ENCODE data around the gene RAB29. TPM values are rescaled to one million over a fixed set of nuclear protein-coding genes. Genes with fewer than 3 reads are reported as not detected.

RAB29 gene
- total RNA-seq, 1 experiment from 2014 or later: 11.0 TPM

GRCh38 chr1:205812878-205813754, 37.8 kb upstream of the RAB29 start, which contains the start of gene SLC41A1 (continued):
- TF ChIP-seq ZNF263 (CRISPR knock-in tag; IDR thresholded peaks at IDR 0.05; ENCODE audit: low read depth): no peak
- no peak for TF ChIP-seq HMGA2 (CRISPR knock-in tag; IDR thresholded peaks at IDR 0.05)
- TF ChIP-seq TEAD1 (CRISPR knock-in tag; IDR thresholded peaks at IDR 0.05): no peak
- peak; percentile 87 for TF ChIP-seq NFYB (CRISPR knock-in tag; conservative IDR thresholded peaks at IDR 0.05; ENCODE audit: low read depth)
- TF ChIP-seq, protein P1, sequence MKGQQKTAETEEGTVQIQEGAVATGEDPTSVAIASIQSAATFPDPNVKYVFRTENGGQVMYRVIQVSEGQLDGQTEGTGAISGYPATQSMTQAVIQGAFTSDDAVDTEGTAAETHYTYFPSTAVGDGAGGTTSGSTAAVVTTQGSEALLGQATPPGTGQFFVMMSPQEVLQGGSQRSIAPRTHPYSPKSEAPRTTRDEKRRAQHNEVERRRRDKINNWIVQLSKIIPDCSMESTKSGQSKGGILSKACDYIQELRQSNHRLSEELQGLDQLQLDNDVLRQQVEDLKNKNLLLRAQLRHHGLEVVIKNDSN (CRISPR knock-in tag; IDR thresholded peaks at IDR 0.05): no peak; the same call in 1 of the 2 replicates
- peak; percentile 55; the same call in 1 of the 2 replicates for TF ChIP-seq FOXP1 (CRISPR knock-in tag; IDR thresholded peaks at IDR 0.05; ENCODE audit: borderline replicate concordance)
- TF ChIP-seq SMAD4 (CRISPR knock-in tag; IDR thresholded peaks at IDR 0.05): no peak
- TF ChIP-seq TEAD4 (CRISPR knock-in tag; IDR thresholded peaks at IDR 0.05): no peak
- peak; percentile 49; the same call in 1 of the 2 replicates for TF ChIP-seq MAX (CRISPR knock-in tag; IDR thresholded peaks at IDR 0.05)
- TF ChIP-seq, protein P2, sequence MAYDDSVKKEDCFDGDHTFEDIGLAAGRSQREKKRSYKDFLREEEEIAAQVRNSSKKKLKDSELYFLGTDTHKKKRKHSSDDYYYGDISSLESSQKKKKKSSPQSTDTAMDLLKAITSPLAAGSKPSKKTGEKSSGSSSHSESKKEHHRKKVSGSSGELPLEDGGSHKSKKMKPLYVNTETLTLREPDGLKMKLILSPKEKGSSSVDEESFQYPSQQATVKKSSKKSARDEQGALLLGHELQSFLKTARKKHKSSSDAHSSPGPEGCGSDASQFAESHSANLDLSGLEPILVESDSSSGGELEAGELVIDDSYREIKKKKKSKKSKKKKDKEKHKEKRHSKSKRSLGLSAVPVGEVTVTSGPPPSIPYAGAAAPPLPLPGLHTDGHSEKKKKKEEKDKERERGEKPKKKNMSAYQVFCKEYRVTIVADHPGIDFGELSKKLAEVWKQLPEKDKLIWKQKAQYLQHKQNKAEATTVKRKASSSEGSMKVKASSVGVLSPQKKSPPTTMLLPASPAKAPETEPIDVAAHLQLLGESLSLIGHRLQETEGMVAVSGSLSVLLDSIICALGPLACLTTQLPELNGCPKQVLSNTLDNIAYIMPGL (CRISPR knock-in tag; IDR thresholded peaks at IDR 0.05): no peak; the same call in 1 of the 2 replicates
- no peak for TF ChIP-seq SOX15 (CRISPR knock-in tag; IDR thresholded peaks at IDR 0.05)
- peak; percentile 63 for TF ChIP-seq USF2 (CRISPR knock-in tag; IDR thresholded peaks at IDR 0.05)
- TF ChIP-seq, protein P3, sequence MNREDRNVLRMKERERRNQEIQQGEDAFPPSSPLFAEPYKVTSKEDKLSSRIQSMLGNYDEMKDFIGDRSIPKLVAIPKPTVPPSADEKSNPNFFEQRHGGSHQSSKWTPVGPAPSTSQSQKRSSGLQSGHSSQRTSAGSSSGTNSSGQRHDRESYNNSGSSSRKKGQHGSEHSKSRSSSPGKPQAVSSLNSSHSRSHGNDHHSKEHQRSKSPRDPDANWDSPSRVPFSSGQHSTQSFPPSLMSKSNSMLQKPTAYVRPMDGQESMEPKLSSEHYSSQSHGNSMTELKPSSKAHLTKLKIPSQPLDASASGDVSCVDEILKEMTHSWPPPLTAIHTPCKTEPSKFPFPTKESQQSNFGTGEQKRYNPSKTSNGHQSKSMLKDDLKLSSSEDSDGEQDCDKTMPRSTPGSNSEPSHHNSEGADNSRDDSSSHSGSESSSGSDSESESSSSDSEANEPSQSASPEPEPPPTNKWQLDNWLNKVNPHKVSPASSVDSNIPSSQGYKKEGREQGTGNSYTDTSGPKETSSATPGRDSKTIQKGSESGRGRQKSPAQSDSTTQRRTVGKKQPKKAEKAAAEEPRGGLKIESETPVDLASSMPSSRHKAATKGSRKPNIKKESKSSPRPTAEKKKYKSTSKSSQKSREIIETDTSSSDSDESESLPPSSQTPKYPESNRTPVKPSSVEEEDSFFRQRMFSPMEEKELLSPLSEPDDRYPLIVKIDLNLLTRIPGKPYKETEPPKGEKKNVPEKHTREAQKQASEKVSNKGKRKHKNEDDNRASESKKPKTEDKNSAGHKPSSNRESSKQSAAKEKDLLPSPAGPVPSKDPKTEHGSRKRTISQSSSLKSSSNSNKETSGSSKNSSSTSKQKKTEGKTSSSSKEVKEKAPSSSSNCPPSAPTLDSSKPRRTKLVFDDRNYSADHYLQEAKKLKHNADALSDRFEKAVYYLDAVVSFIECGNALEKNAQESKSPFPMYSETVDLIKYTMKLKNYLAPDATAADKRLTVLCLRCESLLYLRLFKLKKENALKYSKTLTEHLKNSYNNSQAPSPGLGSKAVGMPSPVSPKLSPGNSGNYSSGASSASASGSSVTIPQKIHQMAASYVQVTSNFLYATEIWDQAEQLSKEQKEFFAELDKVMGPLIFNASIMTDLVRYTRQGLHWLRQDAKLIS (CRISPR knock-in tag; IDR thresholded peaks at IDR 0.05; ENCODE audit: borderline replicate concordance): no peak; the same call in 1 of the 2 replicates
- TF ChIP-seq JAZF1 (CRISPR knock-in tag; IDR thresholded peaks at IDR 0.05): no peak
- no peak for TF ChIP-seq ZBTB21 (CRISPR knock-in tag; IDR thresholded peaks at IDR 0.05; ENCODE audit: borderline replicate concordance)
- TF ChIP-seq IRF2 (CRISPR knock-in tag; IDR thresholded peaks at IDR 0.05; ENCODE audit: borderline replicate concordance, low read depth): no peak
- TF ChIP-seq MYBL2 (CRISPR knock-in tag; IDR thresholded peaks at IDR 0.05): peak; percentile 30; the same call in 1 of the 2 replicates
- no peak for TF ChIP-seq CBFB (CRISPR knock-in tag; IDR thresholded peaks at IDR 0.05; ENCODE audit: low read depth)
- no peak for TF ChIP-seq ZNF317 (CRISPR knock-in tag; IDR thresholded peaks at IDR 0.05; ENCODE audit: borderline replicate concordance, low read depth)
- TF ChIP-seq FOXJ3 (CRISPR knock-in tag; IDR thresholded peaks at IDR 0.05; ENCODE audit: borderline replicate concordance): no peak
- 0 out of 2 replicates have a peak, but pooled peaks have one; percentile 18 for TF ChIP-seq ZNF423 (CRISPR knock-in tag; IDR thresholded peaks at IDR 0.05)
- TF ChIP-seq NR1H2 (CRISPR knock-in tag; IDR thresholded peaks at IDR 0.05): no peak
- peak; percentile 52; the same call in 1 of the 2 replicates for TF ChIP-seq JUN (CRISPR knock-in tag; IDR thresholded peaks at IDR 0.05)
- TF ChIP-seq GTF2I (CRISPR knock-in tag; conservative IDR thresholded peaks at IDR 0.05): no peak
- TF ChIP-seq, protein P4, sequence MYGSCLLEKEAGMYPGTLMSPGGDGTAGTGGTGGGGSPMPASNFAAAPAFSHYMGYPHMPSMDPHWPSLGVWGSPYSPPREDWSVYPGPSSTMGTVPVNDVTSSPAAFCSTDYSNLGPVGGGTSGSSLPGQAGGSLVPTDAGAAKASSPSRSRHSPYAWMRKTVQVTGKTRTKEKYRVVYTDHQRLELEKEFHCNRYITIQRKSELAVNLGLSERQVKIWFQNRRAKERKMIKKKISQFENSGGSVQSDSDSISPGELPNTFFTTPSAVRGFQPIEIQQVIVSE (CRISPR knock-in tag; IDR thresholded peaks at IDR 0.05; ENCODE audit: borderline replicate concordance): no peak
- TF ChIP-seq MXD4 (CRISPR knock-in tag; IDR thresholded peaks at IDR 0.05; ENCODE audit: borderline replicate concordance): no peak
- TF ChIP-seq NR2C2 (CRISPR knock-in tag; IDR thresholded peaks at IDR 0.05): no peak
- TF ChIP-seq, protein P5, sequence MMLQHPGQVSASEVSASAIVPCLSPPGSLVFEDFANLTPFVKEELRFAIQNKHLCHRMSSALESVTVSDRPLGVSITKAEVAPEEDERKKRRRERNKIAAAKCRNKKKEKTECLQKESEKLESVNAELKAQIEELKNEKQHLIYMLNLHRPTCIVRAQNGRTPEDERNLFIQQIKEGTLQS (CRISPR knock-in tag; conservative IDR thresholded peaks at IDR 0.05): no peak
- TF ChIP-seq, protein P6, sequence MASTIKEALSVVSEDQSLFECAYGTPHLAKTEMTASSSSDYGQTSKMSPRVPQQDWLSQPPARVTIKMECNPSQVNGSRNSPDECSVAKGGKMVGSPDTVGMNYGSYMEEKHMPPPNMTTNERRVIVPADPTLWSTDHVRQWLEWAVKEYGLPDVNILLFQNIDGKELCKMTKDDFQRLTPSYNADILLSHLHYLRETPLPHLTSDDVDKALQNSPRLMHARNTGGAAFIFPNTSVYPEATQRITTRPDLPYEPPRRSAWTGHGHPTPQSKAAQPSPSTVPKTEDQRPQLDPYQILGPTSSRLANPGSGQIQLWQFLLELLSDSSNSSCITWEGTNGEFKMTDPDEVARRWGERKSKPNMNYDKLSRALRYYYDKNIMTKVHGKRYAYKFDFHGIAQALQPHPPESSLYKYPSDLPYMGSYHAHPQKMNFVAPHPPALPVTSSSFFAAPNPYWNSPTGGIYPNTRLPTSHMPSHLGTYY (CRISPR knock-in tag; IDR thresholded peaks at IDR 0.05): no peak
- TF ChIP-seq ZNF396 (CRISPR knock-in tag; IDR thresholded peaks at IDR 0.05; ENCODE audit: borderline replicate concordance): no peak

Measured in WTC11 (cell line).